Neuronal stem cell (in vitro differentiated cells): ENCODE data around the gene MAP3K9.

Source experiments
- DNase-seq: peaks from one replicate; pipeline ENCODE4 v3.0.0-alpha.2; 2013; ENCODE audit warnings: low spot score
- H2AFZ ChIP-seq: one replicate; pipeline ENCODE4 v1.6.1; 2013; ENCODE audit warnings: mild to moderate bottlenecking, low read length, inconsistent platforms
- H2AK5ac ChIP-seq: 2 replicates; pipeline ENCODE4 v1.6.1; 2013; ENCODE audit warnings: low read depth, mild to moderate bottlenecking, inconsistent platforms, low read length, moderate library complexity, mixed read lengths
- H2BK120ac ChIP-seq: 2 replicates; pipeline ENCODE4 v1.6.1; 2013; ENCODE audit warnings: low read depth, mild to moderate bottlenecking, inconsistent platforms, low read length, moderate library complexity, mixed read lengths
- H2BK12ac ChIP-seq: one replicate; pipeline ENCODE4 v1.6.1; 2013; ENCODE audit warnings: low read length, inconsistent platforms
- H2BK15ac ChIP-seq: 2 replicates; pipeline ENCODE4 v1.6.1; 2013; ENCODE audit warnings: mild to moderate bottlenecking, low read length, inconsistent platforms, mixed read lengths
- H2BK5ac ChIP-seq: one replicate; pipeline ENCODE4 v1.6.1; 2013; ENCODE audit warnings: inconsistent platforms, mild to moderate bottlenecking, low read length, moderate library complexity
- H3K14ac ChIP-seq: one replicate; pipeline ENCODE4 v1.6.1; 2013; ENCODE audit warnings: low read length, inconsistent platforms
- H3K18ac ChIP-seq: 2 replicates; pipeline ENCODE4 v1.6.1; 2013; ENCODE audit warnings: low read length, inconsistent platforms
- H3K23ac ChIP-seq: 2 replicates; pipeline ENCODE4 v1.6.1; 2013; ENCODE audit warnings: low read depth, mild to moderate bottlenecking, mixed read lengths, low read length, inconsistent platforms; ENCODE audit not compliant: poor library complexity
- H3K27ac ChIP-seq: replicated peaks from 3 replicates; pipeline ENCODE4 v1.5.1; 2013; ENCODE audit warnings: low read length, inconsistent platforms
- H3K27me3 ChIP-seq, 3 experiments: 2 replicates each; pipeline ENCODE4 v1.6.1; 2013; ENCODE audit warnings: low read length in 3 of 3, mild to moderate bottlenecking in 2 of 3, inconsistent platforms in 1 of 3, low read depth in 1 of 3, mixed read lengths in 1 of 3, moderate library complexity in 1 of 3; ENCODE audit not compliant: control insufficient read depth in 3 of 3, insufficient read depth in 3 of 3
- H3K36me3 ChIP-seq, 2 donors: replicated peaks in 1 of 2; 2 replicates each; pipeline ENCODE4 v1.6.1; 2013; ENCODE audit warnings: low read length in 2 of 2; ENCODE audit not compliant: control insufficient read depth in 2 of 2, insufficient read depth in 2 of 2
- H3K4ac ChIP-seq: 2 replicates; pipeline ENCODE4 v1.6.1; 2013; ENCODE audit warnings: inconsistent platforms, mild to moderate bottlenecking, low read length, moderate library complexity
- H3K4me1 ChIP-seq, 2 donors: 1 replicate in 1 of 2; 2 replicates in 1 of 2; pipeline ENCODE4 v1.6.1; 2013; ENCODE audit warnings: low read length in 2 of 2, low read depth in 1 of 2; ENCODE audit not compliant: control insufficient read depth in 2 of 2, insufficient read depth in 1 of 2
- H3K4me2 ChIP-seq: one replicate; pipeline ENCODE4 v1.6.1; 2013; ENCODE audit warnings: mild to moderate bottlenecking, low read length, inconsistent platforms; ENCODE audit not compliant: insufficient read depth, poor library complexity, severe bottlenecking
- H3K4me3 ChIP-seq, 2 donors: 2 replicates each; pipeline ENCODE4 v1.5.1; 2013; ENCODE audit warnings: low read length in 2 of 2, mild to moderate bottlenecking in 2 of 2, inconsistent platforms in 1 of 2, moderate library complexity in 1 of 2
- H3K79me1 ChIP-seq: one replicate; pipeline ENCODE4 v1.6.1; 2013; ENCODE audit warnings: low read depth, mild to moderate bottlenecking, inconsistent platforms, low read length, moderate library complexity
- H3K9ac ChIP-seq: one replicate; pipeline ENCODE4 v1.6.1; 2013; ENCODE audit warnings: mild to moderate bottlenecking, low read depth, low read length, inconsistent platforms; ENCODE audit not compliant: poor library complexity
- H3K9me3 ChIP-seq, 2 donors: replicated peaks in 1 of 2; 2 replicates each; pipeline versions ENCODE3 to v1.6.1; 2013; ENCODE audit warnings: low read length in 2 of 2, mild to moderate bottlenecking in 2 of 2, inconsistent platforms in 1 of 2, low read depth in 1 of 2, mixed read lengths in 1 of 2, moderate library complexity in 1 of 2; ENCODE audit not compliant: control insufficient read depth in 2 of 2, insufficient read depth in 1 of 2
- H4K8ac ChIP-seq: one replicate; pipeline ENCODE4 v1.6.1; 2013; ENCODE audit warnings: low read depth, mild to moderate bottlenecking, inconsistent platforms, low read length, moderate library complexity
- H4K91ac ChIP-seq: one replicate; pipeline ENCODE4 v1.6.1; 2013; ENCODE audit warnings: low read length, low read depth, mild to moderate bottlenecking, inconsistent platforms; ENCODE audit not compliant: poor library complexity
- WGBS, 2 donors: extraction: QIAGEN DNeasy Blood & Tissue Kit; methylation state at CpG; one replicate each; pipeline ENCODE4 v1.1.7; 2013; ENCODE audit warnings: missing lambda C conversion rate in 2 of 2, mixed read lengths in 1 of 2; ENCODE audit not compliant: insufficient read length in 2 of 2, insufficient replicate concordance in 1 of 2; ENCODE audit errors: extremely low coverage in 2 of 2; 5-methylcytosine and 5-hydroxymethylcytosine counted together

The MAP3K9 gene

DNA sequence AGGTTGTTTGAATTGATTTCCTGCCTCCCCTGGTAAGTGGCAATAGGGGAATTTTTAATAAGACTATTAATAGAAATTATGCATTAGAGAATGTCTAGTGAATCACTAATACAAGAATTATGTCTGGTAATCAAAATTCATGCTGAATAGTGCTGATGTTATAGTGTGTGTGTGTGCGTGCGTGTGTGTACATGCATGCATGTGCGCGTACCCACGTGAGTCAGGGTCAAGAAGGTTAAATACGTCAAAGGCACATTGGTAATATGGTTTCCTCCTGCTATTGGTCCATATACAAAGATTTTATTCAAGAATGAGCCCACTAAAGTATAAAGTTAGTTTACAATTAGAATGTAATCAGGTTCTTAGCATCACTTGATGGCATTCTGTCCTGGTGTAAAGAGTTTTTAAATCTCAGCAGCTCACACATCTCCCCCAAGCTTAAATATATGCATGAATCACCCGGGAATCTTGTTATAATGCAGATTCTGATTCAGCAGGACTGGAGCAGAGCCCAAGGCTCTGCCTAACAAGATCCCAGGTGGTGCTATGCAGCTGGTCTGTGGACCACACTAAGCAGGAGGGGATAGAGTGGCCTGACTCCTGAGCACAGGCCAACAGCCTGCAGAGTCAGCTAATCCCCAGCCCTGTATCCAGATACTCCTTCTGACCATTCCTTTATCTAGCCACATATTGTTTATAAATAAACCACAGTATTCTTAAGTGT is 123.7 kb downstream of the MAP3K9 start:
- DNase-seq, result no peak
- Histone ChIP-seq H3K9me3 (no peaks in the 10 kb centered on the region), H3K27ac (no peak overlapping the region), H2AFZ (no peak overlapping the region), H3K4me1 (peaks cover 0 to 3% of the 10 kb centered on the region in 2 donors), H3K18ac (no peak overlapping the region), H2BK15ac (no peak overlapping the region), H3K14ac (no peak overlapping the region), H3K36me3 (no peaks in the 10 kb centered on the region), H3K23ac (no peak overlapping the region), H2AK5ac (no peak overlapping the region), H3K9ac (no peak overlapping the region), H3K79me1 (no peaks in the 10 kb centered on the region), H3K4me3 (no peak overlapping the region), H2BK12ac (no peak overlapping the region), H4K91ac (no peak overlapping the region), H2BK120ac (no peak overlapping the region), H2BK5ac (no peak overlapping the region), H3K4ac (no peak overlapping the region), H3K4me2 (no peak overlapping the region), H3K27me3 (no peaks in the 10 kb centered on the region), H4K8ac (no peak overlapping the region)
- WGBS, 2 donors, result no CpG with 5 or more reads among the region's 7 CpGs

DNA sequence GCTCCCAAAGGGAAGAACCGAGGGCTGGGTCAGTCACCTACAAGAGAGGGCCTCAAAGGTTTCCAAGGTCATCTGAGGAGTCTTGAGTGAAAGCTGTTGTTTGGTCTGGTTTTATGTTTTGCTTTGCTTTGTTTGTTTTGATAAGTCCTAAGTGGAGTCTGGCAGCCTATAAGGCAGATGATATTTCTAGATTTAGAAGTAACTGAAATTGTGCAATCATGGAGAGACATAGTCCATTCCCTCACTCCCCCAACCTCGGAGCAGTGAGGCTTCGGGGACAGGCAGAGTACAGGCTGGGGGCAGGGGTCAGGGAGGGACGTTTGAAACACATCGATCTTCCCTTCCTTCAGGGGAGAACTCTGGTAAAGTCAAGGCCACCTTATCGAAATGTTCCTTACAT is 125.3 kb downstream of the MAP3K9 start:
- H3K27me3 ChIP-seq, result no peaks in the 10 kb centered on the region
- H3K36me3 ChIP-seq, result no peaks in the 10 kb centered on the region
- no peak overlapping the region for H2AFZ ChIP-seq
- H2BK15ac ChIP-seq, result no peak overlapping the region
- H2BK120ac ChIP-seq, result no peak overlapping the region
- no peak overlapping the region for H3K4me3 ChIP-seq
- H3K27ac ChIP-seq, result no peak overlapping the region
- no peak overlapping the region for H3K14ac ChIP-seq
- no peak overlapping the region for H2AK5ac ChIP-seq
- H3K4me2 ChIP-seq, result no peak overlapping the region
- H3K4me1 ChIP-seq, result peaks cover 0 to 3% of the 10 kb centered on the region in 2 donors
- no peak overlapping the region for H3K18ac ChIP-seq
- no peak overlapping the region for H3K4ac ChIP-seq
- no peaks in the 10 kb centered on the region for H3K79me1 ChIP-seq
- no peak overlapping the region for H2BK12ac ChIP-seq
- H3K9me3 ChIP-seq, result no peaks in the 10 kb centered on the region
- no peak overlapping the region for H4K8ac ChIP-seq
- H3K9ac ChIP-seq, result no peak overlapping the region
- DNase-seq, result no peak
- no peak overlapping the region for H3K23ac ChIP-seq
- WGBS, 2 donors, result no CpG with 5 or more reads among the region's 6 CpGs
- H2BK5ac ChIP-seq, result no peak overlapping the region
- no peak overlapping the region for H4K91ac ChIP-seq

DNA sequence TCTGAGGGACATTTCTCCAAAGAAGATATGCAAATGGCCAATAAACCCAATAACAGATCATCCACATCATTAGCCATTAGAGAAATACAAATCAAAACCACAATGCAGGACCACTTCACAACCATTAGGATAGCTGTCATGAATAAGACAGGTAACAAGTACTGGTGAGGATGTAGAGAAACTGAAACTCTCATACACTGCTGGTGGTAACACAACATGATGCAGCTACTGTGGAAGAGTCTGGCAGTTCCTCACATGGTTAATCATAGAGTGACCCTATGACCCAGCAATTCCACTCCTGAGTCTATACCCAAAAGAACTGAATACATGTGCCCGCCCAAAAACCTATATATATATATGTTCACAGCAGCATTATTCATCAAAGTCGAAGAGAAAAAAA is 128.6 kb downstream of the MAP3K9 start:
- H4K8ac ChIP-seq, result no peak overlapping the region
- H3K4me2 ChIP-seq, result no peak overlapping the region
- H3K4me3 ChIP-seq, result no peak overlapping the region
- H2BK5ac ChIP-seq, result no peak overlapping the region
- H3K4ac ChIP-seq, result no peak overlapping the region
- no peaks in the 10 kb centered on the region for H3K9me3 ChIP-seq
- H3K27me3 ChIP-seq, result no peaks in the 10 kb centered on the region
- no peak overlapping the region for H2BK120ac ChIP-seq
- no peak overlapping the region for H3K9ac ChIP-seq
- no peak overlapping the region for H3K27ac ChIP-seq
- H3K23ac ChIP-seq, result no peak overlapping the region
- no peak overlapping the region for H4K91ac ChIP-seq
- H2AFZ ChIP-seq, result no peak overlapping the region
- DNase-seq, result no peak
- no CpG with 5 or more reads among the region's 2 CpGs for WGBS, 2 donors
- no peak overlapping the region for H2BK12ac ChIP-seq
- H3K36me3 ChIP-seq, result no peaks in the 10 kb centered on the region
- no peak overlapping the region for H3K14ac ChIP-seq
- no peak overlapping the region for H3K18ac ChIP-seq
- no peak overlapping the region for H2AK5ac ChIP-seq
- no peaks in the 10 kb centered on the region for H3K79me1 ChIP-seq
- no peaks in the 10 kb centered on the region for H3K4me1 ChIP-seq
- no peak overlapping the region for H2BK15ac ChIP-seq

GRCh38 chr14:70677341-70677740 is 132.0 kb downstream of the MAP3K9 start:
- H4K91ac ChIP-seq, result no peak overlapping the region
- H3K9me3 ChIP-seq, result no peaks in the 10 kb centered on the region
- H2BK120ac ChIP-seq, result no peak overlapping the region
- no peak overlapping the region for H2AK5ac ChIP-seq
- no peak overlapping the region for H3K9ac ChIP-seq
- no peak overlapping the region for H3K4me2 ChIP-seq
- H3K18ac ChIP-seq, result peak overlapping the region; percentile 41
- H3K79me1 ChIP-seq, result no peaks in the 10 kb centered on the region
- H3K4me1 ChIP-seq, result no peaks in the 10 kb centered on the region
- DNase-seq, result no peak
- H2BK5ac ChIP-seq, result no peak overlapping the region
- H3K27me3 ChIP-seq, result no peaks in the 10 kb centered on the region
- H3K4me3 ChIP-seq, result no peak overlapping the region
- H3K4ac ChIP-seq, result no peak overlapping the region
- WGBS, 2 donors, result no CpG with 5 or more reads among the region's 6 CpGs
- no peak overlapping the region for H2BK12ac ChIP-seq
- H3K14ac ChIP-seq, result no peak overlapping the region
- no peak overlapping the region for H2AFZ ChIP-seq
- no peak overlapping the region for H3K27ac ChIP-seq
- H3K36me3 ChIP-seq, result peaks cover 0 to under 1% of the 10 kb centered on the region in 2 donors
- no peak overlapping the region for H4K8ac ChIP-seq
- H2BK15ac ChIP-seq, result no peak overlapping the region
- no peak overlapping the region for H3K23ac ChIP-seq
